Measurements from ENCODE around the gene GIMAP2.

GRCh38 chr7:150728609-150729008, 43.1 kb downstream of the GIMAP2 start:
- no peak for TF ChIP-seq CTCF (IDR thresholded peaks at IDR 0.05)
- no peak for TF ChIP-seq POLR2A (IDR thresholded peaks at IDR 0.05)
